ENCODE measurements around the gene PPFIBP2. TPM values are rescaled to one million over a fixed set of nuclear protein-coding genes. Genes with fewer than 3 reads are reported as not detected.

Gene PPFIBP2
- total RNA-seq (2014; rRNA removed; shearing (Covaris generic)): 3.5 and 5.9 TPM in 2 replicates

- DNase-seq (ENCODE audit: low spot score): peak; percentile 73
Measured at GRCh38 chr11:7513234-7514098, at the start of gene PPFIBP2. PPFIBP2 (plus strand) TSS chr11:7513999; CDS start chr11:7549476, 35,477 bp downstream.

DNA sequence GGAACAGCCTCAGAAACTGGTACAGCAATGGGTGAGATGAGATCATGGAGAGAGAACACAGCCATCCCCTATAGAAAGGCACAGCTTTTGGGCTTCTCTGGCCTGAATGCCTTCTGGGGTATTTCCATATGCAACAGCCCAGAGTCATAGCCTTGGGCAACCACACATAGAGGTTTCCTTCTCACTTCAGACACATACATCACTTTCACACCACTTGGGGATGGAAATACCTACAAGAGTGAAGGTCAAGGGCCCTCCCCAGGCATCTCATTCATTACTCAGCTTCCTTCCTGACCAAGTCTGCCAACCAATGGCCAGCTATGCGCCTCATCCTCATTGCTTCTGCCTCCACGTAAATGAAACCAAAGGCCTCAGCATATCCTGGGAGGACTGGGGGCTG, 46.1 kb upstream of the PPFIBP2 start:
- no peak for DNase-seq (ENCODE audit: low spot score)

DNA sequence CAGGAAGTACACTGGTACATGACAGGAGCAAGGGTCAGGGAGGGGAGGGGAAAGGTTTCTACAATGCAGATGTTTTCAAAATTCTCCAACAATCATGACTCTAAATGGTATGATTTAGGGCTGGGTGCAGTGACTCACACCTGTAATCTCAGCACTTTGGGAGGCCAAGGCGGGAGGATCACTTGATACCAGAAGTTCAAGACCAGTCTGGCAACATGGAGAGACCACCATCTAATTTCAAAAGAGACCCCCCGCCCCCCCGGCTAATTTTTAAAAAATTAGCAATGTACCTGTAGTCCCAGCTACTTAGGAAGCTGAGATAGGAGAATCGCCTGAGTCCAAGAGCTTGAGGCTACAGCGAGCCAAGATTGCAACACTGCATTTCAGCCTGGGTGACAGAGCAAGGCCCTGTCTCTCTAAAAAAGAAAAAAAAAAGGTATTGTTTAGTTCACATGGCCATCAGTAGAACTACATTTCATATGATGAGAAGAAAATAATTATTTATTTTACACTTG, 44.4 kb upstream of the PPFIBP2 start:
- DNase-seq (ENCODE audit: low spot score): no peak

- DNase-seq (ENCODE audit: low spot score): no peak
Measured at GRCh38 chr11:7471071-7471470, 42.7 kb upstream of the PPFIBP2 start.

DNA sequence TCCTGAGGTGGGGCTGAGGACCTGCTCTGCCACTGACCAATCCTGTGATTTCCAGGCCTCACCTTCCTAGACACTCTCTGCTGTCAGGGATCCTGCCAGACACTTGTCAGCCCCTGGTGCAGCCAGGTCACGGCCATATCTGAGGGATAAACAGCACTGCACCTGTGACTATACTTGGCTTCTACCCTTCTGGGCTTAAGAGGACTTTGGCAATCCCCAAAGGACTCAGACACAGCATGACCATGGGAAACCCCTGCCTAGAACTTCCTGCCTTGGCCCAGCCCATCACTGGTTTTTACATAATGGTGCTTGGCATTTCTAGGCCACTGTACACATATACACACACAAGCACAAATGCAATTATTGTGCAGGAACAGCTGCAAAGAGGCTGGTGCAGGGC, 40.1 kb upstream of the PPFIBP2 start:
- no peak for DNase-seq (ENCODE audit: low spot score)

DNA sequence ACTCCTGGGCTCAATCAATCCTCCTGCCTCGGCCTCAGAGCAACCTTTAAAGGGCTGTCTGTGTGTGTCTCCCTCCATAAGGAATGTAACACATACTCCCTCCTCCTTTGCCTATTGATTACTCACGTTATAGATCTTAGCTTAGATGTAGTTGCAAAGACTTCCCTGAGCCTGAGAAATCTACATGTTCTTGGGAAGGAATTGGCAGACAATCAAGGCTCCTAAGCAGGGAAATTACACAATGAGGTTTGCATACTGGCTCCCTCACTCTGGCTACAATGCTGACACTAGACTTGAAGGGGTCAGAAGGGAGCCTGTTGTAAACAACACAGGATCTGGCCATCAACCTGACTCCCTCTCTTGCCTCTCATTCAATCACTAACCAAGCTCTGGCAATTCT, 33.7 kb upstream of the PPFIBP2 start:
- DNase-seq (ENCODE audit: low spot score): no peak

GRCh38 chr11:7484131-7484530, 29.7 kb upstream of the PPFIBP2 start:
- no peak for DNase-seq (ENCODE audit: low spot score)

GRCh38 chr11:7484645-7485044, 29.2 kb upstream of the PPFIBP2 start:
- DNase-seq (ENCODE audit: low spot score): no peak

DNA sequence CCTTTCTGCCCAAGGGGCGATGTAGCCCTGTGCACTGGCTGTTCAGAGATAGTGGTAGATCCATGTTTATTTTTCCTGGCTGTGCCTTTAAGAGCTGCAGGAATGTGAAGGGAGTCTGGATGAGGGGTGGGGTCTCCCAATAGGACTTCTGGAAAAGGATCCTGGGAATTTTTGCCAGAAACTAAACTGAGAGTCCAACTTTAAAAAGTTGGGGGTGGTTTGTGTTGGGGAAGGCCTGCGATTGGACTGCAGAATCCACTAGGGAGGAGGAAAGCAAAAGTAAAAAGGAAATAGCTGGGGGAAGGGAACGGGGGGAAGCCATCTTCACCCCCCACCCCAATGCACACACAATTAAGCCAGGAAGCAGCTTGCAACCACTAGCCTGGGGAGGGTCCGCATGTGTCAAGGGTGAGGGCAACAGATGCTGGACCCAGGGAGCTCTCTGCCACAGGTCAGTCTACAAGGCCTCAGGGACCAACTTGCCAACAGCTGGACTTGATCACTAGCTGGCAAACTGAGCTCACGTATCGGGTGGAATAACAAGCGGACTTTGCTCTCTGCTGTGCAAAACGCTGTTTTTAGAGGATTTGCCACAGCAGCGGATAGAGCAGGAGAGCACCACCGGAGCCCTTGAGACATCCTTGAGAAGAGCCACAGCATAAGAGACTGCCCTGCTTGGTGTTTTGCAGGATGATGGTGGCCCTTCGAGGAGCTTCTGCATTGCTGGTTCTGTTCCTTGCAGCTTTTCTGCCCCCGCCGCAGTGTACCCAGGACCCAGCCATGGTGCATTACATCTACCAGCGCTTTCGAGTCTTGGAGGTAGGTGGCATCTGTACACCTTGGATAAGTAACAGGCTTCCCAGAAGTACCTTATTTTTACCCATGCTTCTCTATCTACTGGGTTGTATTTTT, 28.4 kb upstream of the PPFIBP2 start, which contains the start of gene OLFML1:
Gene OLFML1 (plus strand): TSS at position 321 of the 912 bp plus-strand sequence. CDS start 370 bp downstream, at position 691.
- no peak for DNase-seq (ENCODE audit: low spot score)

GRCh38 chr11:7486098-7486780, 27.6 kb upstream of the PPFIBP2 start:
- DNase-seq (ENCODE audit: low spot score): no peak

- no peak for DNase-seq (ENCODE audit: low spot score)
Measured at GRCh38 chr11:7486781-7487140, 27.0 kb upstream of the PPFIBP2 start.

DNA sequence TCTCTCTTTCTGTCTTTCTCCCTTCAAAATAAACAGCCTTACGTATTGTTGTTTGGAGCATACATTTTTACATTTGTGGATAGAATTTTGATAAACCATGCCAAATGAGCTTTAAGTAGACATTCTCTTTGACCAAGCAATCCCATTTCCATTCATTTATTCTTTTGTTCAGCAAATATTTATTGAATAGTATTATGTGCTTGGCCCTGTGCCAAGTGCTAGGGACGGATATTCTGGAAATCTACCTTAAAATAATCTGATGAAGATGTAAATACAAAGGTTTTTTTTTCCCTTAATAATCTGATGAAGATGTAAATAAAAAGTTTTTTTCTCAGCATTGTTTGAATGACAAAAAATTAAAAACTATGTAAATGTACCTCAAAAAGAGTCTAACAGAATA, 26.4 kb upstream of the PPFIBP2 start:
- DNase-seq (ENCODE audit: low spot score): no peak

GRCh38 chr11:7488681-7489080, 25.1 kb upstream of the PPFIBP2 start:
- DNase-seq (ENCODE audit: low spot score): no peak

- DNase-seq (ENCODE audit: low spot score): no peak
Measured at GRCh38 chr11:7489376-7489775, 24.4 kb upstream of the PPFIBP2 start.

GRCh38 chr11:7490054-7490453, 23.7 kb upstream of the PPFIBP2 start:
- no peak for DNase-seq (ENCODE audit: low spot score)

- no peak for DNase-seq (ENCODE audit: low spot score)
Measured at GRCh38 chr11:7490535-7490934, 23.3 kb upstream of the PPFIBP2 start.

DNA sequence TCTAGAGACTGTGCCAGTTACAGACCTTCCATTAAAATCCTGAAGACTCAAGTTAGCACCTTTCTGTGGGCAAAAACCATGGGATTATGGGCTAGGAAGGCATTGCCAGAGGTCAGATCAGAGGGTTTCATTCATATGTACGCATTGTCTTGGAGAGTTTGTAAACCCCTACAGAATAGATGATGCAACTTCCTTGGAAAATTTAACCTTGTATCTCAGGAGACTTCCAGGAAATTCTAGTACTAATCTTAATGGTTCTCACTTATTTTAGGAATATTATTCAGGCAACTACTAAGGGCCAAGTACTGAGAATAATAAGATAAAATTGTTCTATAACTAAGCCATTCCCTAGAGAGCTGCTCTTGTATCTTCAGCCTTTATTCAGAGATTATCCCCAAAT, 21.5 kb upstream of the PPFIBP2 start:
- no peak for DNase-seq (ENCODE audit: low spot score)

GRCh38 chr11:7493670-7494069, 20.1 kb upstream of the PPFIBP2 start:
- DNase-seq (ENCODE audit: low spot score): no peak

GRCh38 chr11:7494086-7494745, 19.6 kb upstream of the PPFIBP2 start:
- DNase-seq (ENCODE audit: low spot score): no peak

GRCh38 chr11:7495882-7496551, 17.8 kb upstream of the PPFIBP2 start:
- no peak for DNase-seq (ENCODE audit: low spot score)

- no peak for DNase-seq (ENCODE audit: low spot score)
Measured at GRCh38 chr11:7498193-7498592, 15.6 kb upstream of the PPFIBP2 start.

Measured in H4 (cell line).